ENCODE data around the gene CCL5.

GRCh38 chr17:35909408-35909807 lies 29.2 kb upstream of the CCL5 start:
- TF ChIP-seq, protein P1, sequence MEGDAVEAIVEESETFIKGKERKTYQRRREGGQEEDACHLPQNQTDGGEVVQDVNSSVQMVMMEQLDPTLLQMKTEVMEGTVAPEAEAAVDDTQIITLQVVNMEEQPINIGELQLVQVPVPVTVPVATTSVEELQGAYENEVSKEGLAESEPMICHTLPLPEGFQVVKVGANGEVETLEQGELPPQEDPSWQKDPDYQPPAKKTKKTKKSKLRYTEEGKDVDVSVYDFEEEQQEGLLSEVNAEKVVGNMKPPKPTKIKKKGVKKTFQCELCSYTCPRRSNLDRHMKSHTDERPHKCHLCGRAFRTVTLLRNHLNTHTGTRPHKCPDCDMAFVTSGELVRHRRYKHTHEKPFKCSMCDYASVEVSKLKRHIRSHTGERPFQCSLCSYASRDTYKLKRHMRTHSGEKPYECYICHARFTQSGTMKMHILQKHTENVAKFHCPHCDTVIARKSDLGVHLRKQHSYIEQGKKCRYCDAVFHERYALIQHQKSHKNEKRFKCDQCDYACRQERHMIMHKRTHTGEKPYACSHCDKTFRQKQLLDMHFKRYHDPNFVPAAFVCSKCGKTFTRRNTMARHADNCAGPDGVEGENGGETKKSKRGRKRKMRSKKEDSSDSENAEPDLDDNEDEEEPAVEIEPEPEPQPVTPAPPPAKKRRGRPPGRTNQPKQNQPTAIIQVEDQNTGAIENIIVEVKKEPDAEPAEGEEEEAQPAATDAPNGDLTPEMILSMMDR (IDR thresholded peaks at IDR 0.05 in 4 of 5, conservative IDR thresholded peaks at IDR 0.05 in 1 of 5), result no peak
- TF ChIP-seq POLR2A (IDR thresholded peaks at IDR 0.05), result no peak
